ENCODE data around the gene HSF4.
"Not testable (repeated sequence)": the region's sequence is repeated elsewhere in the genome, so short reads cannot be mapped to it uniquely, and the experiment has no call there.

HSF4 gene, protein sequence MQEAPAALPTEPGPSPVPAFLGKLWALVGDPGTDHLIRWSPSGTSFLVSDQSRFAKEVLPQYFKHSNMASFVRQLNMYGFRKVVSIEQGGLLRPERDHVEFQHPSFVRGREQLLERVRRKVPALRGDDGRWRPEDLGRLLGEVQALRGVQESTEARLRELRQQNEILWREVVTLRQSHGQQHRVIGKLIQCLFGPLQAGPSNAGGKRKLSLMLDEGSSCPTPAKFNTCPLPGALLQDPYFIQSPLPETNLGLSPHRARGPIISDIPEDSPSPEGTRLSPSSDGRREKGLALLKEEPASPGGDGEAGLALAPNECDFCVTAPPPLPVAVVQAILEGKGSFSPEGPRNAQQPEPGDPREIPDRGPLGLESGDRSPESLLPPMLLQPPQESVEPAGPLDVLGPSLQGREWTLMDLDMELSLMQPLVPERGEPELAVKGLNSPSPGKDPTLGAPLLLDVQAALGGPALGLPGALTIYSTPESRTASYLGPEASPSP

DNA sequence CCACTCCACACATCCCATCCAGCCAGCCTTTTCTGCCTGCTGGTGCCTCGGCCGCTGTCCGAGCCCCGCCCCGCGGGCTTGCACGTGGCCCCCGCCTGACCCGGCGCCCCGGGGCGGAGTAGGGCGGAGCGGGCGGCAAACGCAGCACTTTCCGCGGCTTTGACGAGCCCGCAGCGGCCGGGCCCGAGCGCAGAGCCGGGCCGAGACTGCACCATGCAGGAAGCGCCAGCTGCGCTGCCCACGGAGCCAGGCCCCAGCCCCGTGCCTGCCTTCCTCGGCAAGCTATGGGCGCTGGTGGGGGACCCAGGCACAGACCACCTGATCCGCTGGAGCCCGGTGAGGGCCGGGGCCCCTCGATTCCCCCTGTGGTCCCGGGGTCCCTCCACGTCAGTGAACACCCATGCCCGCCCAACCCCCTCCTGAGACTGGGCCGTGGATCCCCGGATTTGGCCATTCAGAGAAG is at the start of gene HSF4:
TSS of gene HSF4 (plus strand) at position 147 of the 463 bp plus-strand sequence. CDS start at position 214, 67 bp downstream.
- DNase-seq: peak; percentile 72

DNA sequence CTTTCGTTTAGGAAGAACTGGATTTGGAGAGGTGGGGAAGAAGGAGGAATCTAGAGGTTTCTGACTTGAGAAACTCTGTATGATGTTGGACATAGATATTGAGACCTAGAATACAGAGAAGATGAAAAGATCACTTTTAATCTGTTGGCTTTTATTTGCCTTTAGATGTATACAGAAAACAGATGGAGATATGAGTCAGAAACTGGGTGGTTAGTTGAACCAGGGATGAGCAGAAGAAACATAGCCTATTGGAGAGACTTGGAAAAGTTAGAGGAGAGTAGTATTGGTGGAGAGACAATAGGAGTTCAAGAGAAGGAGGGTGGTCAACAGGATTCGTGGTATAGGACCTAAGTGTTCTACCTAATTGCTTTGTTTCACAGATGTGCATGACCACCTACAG is 49.8 kb upstream of the HSF4 start:
- DNase-seq: no peak

DNA sequence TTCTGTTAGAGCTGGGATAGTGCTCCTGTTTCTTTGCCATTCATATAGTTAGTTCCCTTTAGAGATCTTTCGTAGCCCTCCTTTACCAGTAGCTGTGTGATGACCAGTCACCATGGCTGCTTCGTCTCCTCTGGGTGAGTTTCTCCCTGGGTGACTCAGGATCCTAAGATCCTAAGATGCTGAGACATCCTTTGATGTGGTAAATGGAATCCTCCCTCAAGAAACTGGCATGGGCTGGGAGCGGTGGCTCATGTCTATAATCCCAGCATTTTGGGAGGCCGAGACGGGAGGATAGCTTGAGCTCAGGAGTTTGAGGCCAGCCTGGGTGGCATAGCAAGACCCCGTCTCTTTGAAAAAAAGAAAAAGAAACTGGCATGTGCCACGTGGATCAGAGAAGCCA is 48.9 kb upstream of the HSF4 start:
- DNase-seq: peak; percentile 85

DNA sequence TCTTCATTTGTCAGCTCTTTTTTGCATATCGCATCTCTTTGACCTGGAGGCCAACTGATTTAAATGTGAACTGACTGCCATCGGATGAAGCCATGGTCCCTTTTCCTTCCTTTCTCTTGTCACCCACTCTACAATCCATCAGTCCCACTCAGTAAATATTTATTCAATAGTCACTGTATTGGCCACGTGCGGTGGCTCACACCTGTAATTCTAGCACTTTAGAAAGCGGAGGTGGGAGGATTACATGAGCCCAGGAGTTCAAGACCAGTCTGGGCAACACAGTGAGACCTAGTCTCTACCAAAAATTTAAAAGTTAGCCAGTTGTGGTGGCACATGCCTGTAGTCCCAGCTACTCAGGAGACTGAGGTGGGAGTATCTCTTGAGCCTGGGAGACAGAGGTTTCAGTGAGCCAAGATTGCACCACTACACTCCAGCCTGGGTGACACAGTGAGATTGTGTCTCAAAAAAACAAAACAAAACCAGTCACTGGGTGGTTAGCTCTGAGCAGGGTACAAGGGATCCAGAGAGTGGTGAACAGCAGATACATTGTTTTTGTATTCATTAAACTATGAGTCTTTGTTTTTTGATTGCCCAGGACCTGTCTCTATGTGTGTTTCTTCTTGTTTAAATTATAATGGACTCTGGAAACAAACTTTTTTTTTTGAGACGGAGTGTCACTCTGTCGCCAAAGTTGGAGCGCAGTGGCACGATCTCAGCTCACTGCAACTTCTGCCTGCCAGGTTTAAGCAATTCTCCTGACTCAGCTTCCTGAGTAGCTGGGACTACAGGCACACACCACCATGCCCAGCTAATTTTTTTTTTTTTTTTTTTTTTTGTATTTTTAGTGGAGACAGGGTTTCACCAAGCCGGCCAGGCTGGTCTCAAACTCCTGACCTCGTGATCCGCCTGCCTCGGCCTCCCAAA is 47.9 kb upstream of the HSF4 start:
- peak; percentile 32 for DNase-seq

DNA sequence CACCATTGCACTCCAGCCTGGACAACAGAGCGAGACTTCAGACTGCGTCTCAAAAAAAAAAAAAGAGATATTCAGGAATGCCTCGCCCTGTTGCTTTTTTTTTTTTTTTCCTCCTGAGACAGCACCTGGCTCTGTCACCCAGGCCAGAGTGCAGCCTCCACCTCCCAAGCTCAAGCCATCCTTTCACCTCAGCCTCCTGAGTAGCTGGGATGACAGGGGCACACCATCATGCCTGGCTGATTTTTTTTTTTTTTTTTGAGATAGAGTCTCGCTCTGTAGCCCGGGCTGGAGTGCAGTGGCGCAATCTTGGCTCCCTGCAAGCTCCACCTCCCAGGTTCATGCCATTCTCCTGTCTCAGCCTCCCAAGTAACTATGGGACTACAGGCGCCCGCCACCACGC is 46.8 kb upstream of the HSF4 start:
- no peak for DNase-seq

DNA sequence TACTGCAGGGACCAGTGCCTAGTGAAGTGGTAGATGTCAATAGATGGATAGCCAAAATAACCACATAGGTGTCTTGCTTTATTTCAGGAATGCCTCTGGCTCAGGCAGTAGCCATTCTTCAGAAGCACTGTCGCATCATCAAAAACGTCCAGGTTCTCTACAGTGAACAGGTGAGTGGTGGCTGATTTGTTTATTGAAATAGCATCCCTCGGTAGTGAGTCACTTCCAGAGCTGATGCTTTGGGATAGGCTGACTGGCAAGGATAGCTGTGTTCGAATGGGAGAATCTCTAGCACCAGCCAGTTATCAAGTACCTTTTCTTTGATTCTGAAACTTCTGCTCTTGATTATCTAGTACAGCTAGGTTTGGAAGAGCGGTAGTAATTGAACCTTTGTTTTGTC is 44.5 kb upstream of the HSF4 start:
- DNase-seq: no peak

DNA sequence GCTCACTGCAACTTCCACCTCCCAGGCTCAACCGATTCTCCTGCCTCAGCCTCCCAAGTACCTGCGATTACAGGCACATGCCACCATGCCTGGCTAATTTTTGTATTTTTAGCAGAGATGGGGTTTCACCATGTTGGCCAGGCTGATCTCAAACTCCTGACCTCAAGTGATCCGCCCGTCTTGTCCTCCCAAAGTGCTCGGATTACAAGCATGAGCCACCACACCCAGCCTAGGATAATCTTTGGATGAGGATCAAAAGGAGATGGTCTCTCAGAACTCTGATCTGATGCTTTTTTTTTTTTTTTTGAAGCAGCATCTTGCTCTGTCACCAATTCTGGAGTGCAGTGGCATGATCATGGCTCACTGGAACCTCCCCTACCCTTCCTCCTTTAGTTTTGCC is 41.7 kb upstream of the HSF4 start:
- not testable (repeated sequence) for DNase-seq

DNA sequence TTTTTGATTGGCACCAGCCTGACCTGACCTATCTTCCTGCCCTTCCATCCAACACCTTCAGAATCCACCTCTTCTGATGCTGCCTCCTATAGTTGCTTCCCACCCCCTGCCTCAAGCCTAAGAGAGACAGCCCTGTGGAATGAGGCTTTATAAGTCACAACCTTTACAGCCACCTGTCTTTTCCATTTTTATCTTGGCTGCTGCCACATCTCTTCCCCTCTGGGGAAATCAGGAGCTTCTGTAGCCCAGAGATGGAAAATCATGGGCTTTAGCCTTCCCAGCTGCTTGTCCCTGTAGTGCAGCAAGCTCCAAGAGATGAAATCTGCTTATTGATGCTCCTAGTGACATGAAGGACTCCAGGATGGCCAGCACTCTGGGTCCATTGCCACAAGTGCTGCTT is 36.1 kb upstream of the HSF4 start:
- no peak for DNase-seq

DNA sequence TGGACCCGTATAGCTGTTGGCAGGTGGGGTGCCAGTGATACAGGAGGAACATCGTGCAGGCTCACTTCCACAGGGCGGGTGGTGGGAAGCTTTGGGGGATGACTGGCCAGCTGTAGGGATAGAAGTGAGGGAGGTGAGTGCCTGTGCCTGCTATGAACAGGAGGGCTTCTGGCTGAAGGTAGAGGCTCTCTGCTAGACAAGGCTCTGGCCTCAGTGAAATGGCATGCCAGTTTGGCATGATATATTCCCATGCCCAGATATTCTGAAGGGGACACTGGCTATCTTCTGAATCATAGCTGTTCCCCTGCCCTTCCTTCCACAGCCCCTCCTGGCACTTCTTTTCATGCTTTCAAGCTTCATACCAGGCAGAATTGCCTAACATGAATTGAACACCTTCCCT is 35.7 kb upstream of the HSF4 start:
- DNase-seq: no peak

DNA sequence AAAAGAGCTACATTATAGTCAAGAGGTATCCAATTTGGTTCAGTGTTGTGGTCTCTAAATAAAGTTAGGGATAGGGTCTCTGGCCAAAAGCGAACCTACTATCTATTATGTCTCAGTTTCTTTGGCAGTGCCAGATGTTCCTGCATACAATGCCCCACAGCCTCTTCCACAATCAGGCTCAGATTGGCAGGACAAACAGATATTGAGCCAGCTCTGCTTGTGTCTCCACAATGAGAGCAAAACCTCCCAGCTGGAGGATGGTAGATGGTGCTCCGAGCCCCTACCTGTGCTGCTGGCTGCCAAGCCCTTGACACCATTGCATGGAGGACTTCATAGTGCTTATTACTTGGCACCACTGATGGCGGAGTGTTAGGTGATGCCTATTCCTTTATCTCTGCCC is 35.1 kb upstream of the HSF4 start:
- no peak for DNase-seq

DNA sequence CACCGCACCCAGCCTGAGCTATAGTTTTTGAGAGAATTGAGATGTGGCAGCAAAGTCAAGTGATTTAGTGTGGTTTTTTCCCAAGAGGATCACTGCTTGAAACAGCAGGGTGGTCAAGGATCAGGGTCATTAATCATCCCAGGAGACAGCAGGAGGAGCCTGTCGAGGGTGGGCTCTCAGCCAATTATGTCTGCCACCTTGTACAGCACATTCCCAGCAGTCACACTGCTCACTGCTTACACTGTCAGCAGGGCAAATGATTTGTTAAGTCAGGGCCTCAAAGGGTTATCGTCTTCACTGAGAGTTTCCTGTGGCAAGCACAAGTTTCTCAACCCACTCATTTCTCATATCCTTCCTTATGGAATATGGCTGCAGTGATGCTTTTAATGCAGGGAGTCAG is 26.9 kb upstream of the HSF4 start:
- DNase-seq: no peak

DNA sequence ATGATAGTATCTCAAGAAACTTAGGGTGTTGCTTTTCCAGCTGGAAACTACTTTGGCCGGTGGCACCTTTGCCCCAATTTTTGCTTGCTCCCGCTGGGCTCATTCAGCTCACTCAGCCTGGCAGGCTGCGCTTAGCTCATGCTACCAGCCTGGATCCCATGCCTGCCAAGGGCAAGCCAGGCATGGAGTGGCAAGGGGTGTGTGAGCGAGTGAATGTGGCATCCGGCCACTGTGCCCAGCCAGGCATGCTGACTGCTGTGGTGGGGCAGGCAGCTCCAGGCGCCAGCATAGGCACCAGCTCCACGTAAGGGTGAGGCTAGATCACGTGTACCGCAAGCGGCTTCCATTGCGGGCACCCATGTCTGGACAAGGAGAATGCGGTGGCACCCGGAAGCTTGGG is 23.2 kb upstream of the HSF4 start:
- DNase-seq: no peak

DNA sequence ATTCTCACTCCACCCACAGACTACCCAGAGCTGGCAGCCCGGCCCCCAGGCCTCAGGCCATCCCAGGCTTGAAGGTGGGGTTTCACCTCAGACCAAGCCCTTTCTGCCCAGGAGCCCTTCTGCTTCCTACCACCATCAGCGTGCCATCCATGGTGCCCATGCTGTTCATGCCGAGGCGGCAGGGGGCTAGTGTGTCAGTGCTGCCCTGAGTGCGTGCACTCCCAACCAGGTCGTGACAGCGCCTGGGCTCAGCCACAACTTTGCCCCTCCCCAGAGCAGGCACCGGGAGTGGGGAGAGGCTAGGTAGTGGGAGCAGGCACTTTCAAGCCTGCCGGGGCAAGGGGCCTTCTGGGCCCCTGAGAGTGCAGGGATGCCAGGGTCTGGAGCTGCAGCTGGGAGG is 22.2 kb upstream of the HSF4 start:
- DNase-seq: no peak

DNA sequence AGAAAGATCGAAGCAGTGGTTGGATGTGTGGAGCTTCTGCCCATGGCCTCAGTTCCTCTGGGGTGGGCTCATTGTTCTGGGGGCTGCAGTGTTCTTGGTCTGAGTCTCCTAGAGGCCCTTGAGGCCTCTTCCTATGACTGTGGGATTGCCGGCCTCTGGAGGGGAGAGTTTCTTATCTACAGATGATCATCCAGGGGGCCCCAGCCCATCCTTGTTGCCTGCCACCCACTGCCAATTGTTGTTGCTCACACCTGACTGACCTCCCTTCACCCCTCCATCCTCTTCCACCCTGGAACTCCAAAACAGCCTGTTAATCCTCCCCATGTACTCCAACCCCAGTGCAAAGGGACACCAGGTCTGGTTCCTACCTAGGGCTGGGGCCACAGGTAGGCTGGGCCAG is 19.6 kb upstream of the HSF4 start:
- DNase-seq: no peak

DNA sequence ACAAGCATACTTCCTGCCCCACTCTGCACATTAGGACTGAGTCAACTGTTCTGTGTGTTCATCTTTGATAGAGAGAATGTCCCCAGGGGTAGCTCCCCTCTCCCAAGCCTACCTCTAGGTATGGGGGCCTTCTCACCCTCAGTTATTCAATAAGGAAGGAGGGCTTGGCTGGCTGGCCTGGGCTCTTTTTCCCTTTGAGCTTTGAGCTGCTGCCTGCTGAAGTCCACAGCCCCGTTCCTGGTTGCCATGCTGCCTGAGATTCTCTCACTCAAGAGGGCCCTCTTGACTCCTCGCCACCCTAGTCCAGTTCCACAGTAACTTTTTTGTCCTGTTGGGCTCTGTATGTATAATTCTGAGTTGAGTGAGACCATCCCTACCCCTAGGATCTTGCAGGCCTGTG is 18.8 kb upstream of the HSF4 start:
- no peak for DNase-seq

DNA sequence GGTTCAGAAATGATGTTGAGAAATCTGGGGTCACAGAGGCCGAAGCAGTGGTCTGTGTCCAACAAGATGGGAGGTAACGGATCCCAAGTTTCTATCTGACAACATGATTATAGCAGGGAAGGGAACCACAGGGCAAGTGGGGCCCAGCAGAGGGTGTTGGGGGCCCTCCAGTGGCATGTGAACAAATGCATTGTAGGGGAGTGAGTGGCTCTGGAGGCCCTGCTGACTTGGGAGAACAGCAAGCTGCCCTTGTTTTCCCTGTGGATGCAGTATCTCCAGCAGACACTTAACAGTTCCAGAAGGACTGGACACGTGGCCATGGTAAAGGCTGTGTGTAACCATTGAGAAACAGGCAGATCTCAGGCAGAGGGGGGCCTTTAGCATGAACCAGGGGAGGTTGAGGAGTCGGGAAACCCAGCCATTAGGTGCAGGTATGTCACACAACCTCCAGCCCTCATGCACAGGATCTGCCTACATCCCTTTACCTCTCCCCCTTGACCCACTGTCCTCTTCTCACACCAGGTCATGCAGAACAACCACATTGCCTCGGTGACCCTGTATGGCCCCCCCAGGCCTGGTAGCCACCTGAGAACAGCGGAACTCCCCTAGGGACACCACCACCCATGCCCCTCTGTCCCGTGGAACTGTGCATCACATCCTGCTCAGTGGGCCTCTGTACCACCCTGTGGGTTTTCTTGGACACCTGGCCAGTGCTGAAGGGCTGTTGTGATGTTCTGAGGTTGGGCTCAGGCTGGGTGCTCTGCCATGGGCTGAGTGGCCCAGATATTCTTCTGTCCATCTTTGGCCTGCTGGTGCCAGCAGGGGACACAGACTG is 17.8 kb upstream of the HSF4 start:
- no peak for DNase-seq

DNA sequence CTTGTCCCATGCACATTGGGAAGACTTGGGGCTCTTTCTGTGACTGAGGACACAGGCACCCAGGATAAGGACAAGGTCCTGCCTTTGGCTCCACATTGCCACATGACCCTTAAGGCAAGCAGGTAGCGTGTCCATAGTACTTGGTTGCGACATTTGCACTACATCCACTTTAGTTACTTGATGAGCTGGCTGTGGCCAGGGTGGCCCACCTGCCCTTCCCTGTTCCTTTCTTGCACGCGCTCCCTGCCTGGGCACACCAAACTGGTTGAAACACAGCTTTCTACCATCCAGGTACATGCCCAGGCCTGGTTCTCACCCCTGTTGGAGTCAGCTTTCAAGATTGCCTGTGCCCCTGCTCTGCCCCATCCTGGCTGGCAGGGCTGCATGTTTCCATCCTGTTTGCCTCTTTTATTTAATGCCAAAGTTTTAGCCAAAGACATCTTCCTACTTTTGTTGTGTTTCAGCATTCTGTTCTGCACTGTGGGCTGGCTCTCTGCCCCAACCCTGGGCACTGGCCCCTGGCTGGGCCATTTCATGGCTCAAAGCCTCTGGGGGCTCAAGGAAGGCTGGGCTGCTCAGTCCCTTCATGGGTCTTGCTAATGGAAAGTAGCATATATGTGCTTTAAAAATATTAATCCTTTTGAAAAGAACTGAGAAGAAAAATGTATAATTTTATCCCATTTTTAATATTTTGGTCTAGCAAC is 17.0 kb upstream of the HSF4 start:
- no peak for DNase-seq

DNA sequence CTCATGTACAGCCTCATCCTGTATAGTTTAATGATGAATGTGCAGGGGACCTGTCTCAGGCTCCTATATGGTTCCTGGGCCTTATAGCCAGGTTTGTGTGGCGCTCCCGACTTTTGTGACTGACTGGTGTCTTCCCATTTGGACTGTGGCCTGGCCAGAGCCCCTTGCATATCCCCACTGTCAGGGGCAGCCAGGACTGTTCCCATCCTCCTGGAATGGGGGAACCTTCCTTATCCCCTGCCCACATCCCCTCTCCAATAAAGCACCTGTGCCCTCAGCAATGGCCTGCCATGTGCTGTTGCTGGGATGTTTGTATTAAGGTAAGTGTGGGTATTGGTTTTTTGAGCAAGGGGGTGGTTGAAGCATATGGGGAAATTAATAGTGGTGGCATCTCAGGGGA is 16.3 kb upstream of the HSF4 start:
- DNase-seq: no peak

DNA sequence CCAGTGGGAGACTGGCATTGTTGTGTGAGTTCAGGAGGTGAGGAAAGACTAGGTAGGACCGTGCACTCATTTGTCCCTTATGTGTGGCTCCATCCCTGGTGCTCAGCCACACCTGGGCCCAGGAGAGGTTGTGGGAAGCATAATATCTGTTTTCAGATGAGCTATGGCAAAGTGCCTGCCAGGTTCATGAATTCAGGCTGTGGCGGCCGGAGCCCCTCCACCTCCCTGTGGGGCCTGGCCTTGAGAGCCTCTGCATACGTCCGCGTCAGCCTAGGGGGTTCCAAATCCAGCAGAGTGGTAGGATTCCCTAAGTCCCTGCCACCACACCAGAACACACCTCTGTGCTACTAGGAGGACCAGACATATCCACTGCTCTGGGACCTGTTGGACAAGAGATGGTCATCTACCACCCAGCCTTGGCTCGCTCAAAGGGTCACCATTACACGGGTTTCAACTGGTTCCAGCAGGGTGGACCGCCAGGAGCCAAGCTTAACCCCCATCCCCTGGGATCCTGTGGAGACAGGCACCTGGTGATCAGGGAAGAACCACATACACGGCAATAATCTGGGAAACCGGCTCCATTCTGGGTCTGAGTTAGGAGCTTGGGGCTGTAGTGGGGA is 15.8 kb upstream of the HSF4 start:
- no peak for DNase-seq

DNA sequence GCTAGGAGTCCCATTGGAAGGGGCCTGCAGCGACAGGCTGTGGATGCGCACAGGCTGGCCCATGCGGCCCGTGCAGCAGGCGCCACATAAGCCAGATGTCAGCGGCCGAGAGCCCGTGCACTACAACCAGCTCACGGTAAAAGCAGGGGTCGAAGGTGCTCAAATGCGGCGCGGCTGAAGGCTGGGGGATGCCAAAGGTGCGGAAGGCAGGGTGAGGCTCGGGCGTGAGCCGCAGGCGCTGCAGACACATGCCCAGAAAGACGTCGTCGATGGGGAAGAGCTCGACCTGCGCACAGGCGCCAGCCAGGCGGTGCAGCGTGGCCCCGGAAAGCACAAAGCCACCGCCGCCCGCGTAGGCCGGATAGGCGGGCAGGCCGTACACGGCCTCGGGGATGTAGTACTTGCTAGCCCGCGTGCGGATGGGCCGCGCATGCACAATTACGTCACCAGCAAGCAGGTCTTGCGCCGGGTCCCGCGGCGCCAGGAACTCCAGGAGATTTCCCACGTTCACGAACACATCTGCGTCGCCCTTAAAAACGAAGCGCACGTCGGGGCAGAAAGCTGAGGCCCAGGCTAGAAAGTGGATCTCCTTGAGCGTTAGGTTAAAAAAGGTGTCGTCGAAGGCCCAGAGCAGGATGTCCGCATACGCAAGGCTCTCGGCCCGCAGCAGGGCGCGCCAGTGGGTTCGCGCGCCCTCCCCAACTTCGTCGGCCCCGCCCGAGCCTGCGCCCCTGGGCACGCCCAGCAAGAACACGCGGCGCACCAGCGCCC is 15.1 kb upstream of the HSF4 start:
- no peak for DNase-seq
